SKM-1 treated with dmso at 0.1 percent for 144 hours (cell line): ENCODE results near the gene ALDH9A1.

Experiments used
- DNase-seq: peaks from one replicate; lab custom pipeline; 2025; ENCODE audit not compliant: unreplicated experiment; lab: John Stamatoyannopoulos, UW

The ALDH9A1 gene

DNA sequence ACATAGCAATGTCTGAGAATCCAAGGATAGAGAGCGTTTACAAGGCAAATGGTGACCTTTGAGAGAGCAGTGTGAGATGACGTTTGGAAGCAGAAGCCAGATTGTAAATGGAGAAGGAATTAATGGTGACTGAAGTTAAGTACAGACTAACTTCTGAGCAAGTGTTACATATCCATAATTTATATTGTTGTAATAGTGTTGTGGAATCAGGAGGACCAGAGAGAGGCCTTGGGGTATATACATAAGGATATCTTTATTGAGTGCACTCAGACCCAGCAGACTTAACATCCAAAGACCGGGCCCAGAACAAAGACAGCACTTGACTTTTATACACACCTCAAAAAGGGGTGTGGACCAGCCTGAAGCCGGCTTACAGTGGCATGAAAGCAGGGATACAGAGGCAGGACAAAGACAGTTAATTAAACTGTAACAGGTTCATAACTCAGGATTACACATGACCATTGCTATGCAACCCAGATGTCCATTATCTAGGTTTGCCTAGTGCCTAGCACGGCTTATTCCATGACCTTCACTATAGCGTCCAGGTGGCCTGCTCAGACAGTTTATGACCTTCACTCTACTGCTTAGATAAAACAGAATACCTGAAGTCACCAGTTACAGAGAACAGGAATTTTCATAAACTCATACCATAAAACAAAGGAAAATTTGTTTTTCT, 70.1 kb downstream of the ALDH9A1 start:
- no peak for DNase-seq

- DNase-seq: no peak
Observed at GRCh38 chr1:165624441-165624840, 73.9 kb downstream of the ALDH9A1 start.

DNA sequence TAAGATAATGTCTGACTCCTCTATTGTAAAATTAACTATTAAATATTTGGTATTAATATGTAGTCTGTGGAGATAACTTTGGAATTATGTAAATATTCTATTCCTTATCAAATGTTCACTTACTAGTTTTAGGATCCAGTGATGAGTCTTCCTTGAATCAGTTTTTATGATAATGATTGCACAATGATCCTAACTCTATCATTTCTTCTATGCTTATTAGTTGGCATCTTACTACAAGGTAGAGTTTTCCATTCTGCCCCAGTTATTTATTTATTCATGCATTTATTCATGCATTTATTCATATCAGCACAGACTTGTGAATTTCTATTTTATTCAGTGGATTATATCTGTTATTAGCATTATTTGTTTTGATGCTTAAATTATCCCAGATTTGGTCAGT, 74.7 kb downstream of the ALDH9A1 start:
- DNase-seq: no peak

GRCh38 chr1:165619647-165620151, 78.7 kb downstream of the ALDH9A1 start:
- DNase-seq: no peak

DNA sequence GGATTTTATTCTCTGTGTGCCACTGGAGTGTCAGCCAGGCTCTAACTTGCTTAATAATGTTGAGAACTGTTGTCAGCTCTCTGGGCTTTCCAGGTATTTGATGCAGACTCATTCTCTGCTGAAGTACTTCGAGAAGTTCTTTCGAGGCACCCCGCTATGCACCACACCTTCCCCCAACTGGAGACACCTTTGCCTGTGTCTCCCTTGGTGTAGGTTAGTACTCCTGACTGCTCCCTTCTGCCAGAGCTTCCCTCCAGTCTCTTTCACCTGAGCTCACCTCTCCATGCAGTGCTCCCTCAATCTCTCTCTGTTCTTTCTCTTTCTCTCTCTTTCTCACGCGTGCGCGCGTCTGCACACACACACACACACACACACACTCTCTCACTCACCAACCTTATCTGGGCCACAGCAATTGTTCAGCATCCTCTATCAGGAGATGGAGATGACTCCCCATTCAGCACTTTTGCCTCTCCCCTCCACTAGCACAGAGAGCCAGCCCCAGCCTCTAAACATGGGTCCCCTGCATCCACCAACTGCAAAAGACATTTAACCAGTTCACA, 81.3 kb downstream of the ALDH9A1 start:
- DNase-seq: no peak

DNA sequence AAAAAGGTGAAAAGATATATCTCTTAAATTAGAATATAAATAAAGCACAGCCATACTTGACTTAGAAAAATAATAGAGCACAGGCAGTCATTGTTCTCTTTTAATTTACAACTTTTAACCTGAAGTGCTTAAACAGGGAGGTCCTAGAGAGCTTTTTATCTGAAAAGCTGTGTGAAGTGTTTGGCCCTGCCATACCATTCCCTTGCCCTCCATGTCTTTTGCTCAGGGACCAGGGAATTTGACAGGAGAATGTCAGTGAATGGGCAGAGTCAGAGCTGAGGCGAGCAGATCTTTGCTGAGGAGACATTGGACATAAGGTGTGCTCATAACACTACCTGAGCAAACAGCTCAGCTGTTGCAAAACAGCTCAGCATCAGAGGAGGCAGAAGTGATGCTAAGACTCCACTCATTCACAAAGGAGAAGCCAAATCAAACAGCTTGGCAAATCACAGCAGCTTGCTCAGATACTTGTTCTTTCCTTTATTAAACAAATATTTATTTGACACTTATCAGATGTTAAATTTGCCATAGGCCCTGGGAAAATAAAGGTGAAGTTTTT, 82.2 kb downstream of the ALDH9A1 start:
- DNase-seq: no peak
